HUES6 (cell line): ENCODE results near the gene AURKAIP1.
"Not testable (repeated sequence)": the region's sequence is repeated elsewhere in the genome, so short reads cannot be mapped to it uniquely, and the experiment has no call there.

Experiments
- H3K27ac ChIP-seq: 2 replicates; pipeline ENCODE4 v1.7.0; 2013; ENCODE audit warnings: low read depth, mild to moderate bottlenecking, low read length, inconsistent platforms
- H3K27me3 ChIP-seq: 2 replicates; pipeline ENCODE4 v1.6.1; 2013; ENCODE audit warnings: low read length; ENCODE audit not compliant: control insufficient read depth, insufficient read depth
- H3K36me3 ChIP-seq: 2 replicates; pipeline ENCODE4 v1.6.1; 2013; ENCODE audit warnings: low read length; ENCODE audit not compliant: control insufficient read depth, insufficient read depth
- H3K4me1 ChIP-seq: 2 replicates; pipeline ENCODE4 v1.6.1; 2013; ENCODE audit warnings: low read length; ENCODE audit not compliant: control insufficient read depth, insufficient read depth
- H3K4me3 ChIP-seq: 2 replicates; pipeline ENCODE4 v1.5.1; 2013; ENCODE audit warnings: low read depth, low read length
- H3K9ac ChIP-seq: one replicate; pipeline ENCODE4 v1.6.1; 2013; ENCODE audit warnings: mild to moderate bottlenecking, low read length
- H3K9me3 ChIP-seq: 2 replicates; pipeline ENCODE4 v1.6.1; 2013; ENCODE audit warnings: low read depth, low read length; ENCODE audit not compliant: control insufficient read depth, insufficient read depth

AURKAIP1 gene

DNA sequence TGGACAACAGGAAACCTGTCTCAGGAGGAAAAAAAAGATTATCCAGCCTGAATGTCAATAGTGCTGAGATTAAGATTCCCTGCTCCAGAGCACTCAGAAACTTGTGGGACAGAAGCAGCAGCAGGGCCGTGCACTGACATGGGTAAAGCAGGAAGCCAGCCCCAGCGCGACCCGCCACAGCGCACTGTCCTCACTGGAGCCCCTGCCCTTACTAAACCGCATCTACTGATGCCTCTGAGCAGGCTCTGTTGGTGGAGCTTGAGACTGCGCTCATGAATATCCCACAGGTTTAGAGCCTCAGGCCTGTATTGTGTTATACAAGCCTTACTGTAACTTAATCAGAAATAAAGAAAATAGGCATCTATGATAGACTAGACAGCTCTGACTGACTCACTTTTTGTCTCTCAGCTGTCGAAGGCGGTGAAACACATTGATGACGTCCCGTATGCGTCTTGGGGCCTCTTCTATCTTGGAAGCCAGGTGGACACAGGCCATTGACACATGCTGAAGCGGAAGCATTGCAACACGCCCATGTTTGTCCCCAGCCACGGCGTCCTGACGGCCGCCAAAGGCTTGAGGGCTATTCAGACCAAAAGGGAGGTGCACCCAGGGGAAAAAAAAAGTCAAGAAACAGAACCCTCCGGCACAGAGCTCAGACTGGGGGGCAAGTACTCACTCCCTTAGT lies 23.0 kb upstream of the AURKAIP1 start:
- Histone ChIP-seq H3K36me3 (peaks cover 79% of the 10 kb centered on the region), H3K4me3 (peak overlapping the region; percentile 99), H3K9me3 (no peaks in the 10 kb centered on the region)

DNA sequence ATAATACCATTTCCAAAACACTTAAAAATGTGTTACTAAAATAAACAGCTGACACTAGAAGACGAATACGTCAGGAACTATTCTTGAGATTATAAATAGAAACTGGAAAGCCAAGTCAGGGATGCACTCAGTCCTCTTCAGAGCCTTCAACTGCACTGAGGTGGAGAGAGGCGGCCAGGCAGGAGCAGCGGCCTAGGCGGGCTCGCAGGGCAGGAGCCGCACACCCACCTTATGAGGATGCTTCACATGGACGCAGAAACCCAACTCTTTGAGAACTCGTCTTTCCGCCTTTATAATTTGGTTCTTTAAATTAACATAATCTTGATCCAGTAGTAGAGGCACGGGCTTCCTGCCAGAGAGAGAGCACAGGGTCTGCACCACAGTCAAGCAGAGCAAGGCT lies 20.2 kb upstream of the AURKAIP1 start:
- no peaks in the 10 kb centered on the region for H3K27me3 ChIP-seq
- H3K27ac ChIP-seq: no peak overlapping the region
- peaks cover 8% of the 10 kb centered on the region for H3K4me1 ChIP-seq
- no peak overlapping the region for H3K4me3 ChIP-seq
- H3K36me3 ChIP-seq: peaks cover 79% of the 10 kb centered on the region
- no peaks in the 10 kb centered on the region for H3K9me3 ChIP-seq
- H3K9ac ChIP-seq: no peak overlapping the region

More for the DNA sequence above, 23.0 kb upstream of the AURKAIP1 start:
- Histone ChIP-seq H3K27me3 (no peaks in the 10 kb centered on the region), H3K9ac (peak overlapping the region; percentile 100), H3K4me1 (peaks cover 12% of the 10 kb centered on the region), H3K27ac (peak overlapping the region; percentile 92; the same call in 1 of the 2 replicates)

DNA sequence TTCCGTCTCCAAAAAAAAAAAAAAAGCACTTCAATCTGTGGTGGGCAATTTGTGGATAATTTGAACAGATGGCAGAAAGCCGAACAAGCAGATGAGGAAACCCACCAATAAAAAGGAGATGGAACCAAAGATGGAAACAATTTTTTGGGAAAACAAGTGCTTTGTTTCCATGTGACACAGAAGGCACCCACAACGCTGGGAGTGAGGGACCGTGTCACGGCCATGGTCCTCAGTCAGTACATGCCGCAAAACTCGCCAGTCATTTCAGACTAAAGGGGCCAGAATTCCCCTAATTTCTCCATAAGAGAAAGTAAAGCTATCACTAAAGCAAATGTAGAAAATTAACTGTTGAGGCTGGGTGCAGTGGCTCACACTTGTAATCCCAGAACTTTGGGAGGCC lies 19.1 kb upstream of the AURKAIP1 start:
- H3K27ac ChIP-seq: no peak overlapping the region
- H3K4me3 ChIP-seq: no peak overlapping the region
- no peak overlapping the region for H3K9ac ChIP-seq
- peaks cover 7% of the 10 kb centered on the region for H3K4me1 ChIP-seq
- no peaks in the 10 kb centered on the region for H3K9me3 ChIP-seq
- no peaks in the 10 kb centered on the region for H3K27me3 ChIP-seq
- H3K36me3 ChIP-seq: peaks cover 86% of the 10 kb centered on the region

DNA sequence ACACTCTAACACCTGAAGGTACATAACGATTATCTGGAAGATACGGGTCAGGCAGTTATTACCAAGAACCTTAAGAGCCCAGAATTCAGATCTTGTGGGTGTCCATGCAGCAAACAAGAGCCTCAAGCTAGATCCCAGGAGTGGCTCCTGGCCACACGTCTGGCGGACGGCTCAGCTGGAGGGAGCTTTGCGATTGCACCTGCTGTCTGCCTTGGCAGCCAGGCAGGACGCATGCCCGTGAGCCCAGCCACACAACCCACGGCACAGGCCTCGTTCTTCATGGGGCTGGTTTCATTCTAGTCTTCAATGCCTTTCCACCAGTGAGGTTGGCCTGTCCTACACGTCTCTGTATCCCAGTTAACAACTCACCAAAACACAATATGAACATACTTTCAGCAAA lies 18.4 kb upstream of the AURKAIP1 start:
- Histone ChIP-seq H3K4me1 (peaks cover 7% of the 10 kb centered on the region), H3K27me3 (no peaks in the 10 kb centered on the region), H3K9ac (no peak overlapping the region), H3K36me3 (peaks cover 93% of the 10 kb centered on the region), H3K9me3 (no peaks in the 10 kb centered on the region), H3K4me3 (no peak overlapping the region), H3K27ac (no peak overlapping the region)

DNA sequence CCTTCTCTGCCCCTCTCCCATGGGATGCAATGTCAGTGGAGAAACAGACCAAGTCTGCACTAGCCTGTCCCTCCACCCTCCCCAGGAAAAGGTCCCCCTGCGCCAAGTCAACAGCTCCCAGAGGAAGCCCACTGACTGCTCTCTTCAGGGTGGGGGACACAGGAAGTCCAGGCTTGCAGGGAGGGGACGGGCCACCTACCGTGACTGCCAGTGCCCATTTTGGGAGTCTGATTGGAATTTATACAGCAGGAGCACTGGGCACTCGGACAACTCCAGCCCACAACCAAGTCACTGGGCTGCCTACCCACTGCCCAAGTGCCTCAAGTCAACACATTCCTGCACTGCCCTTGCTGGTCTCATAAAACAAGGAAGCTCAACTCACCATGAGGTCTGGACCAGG lies 18.0 kb upstream of the AURKAIP1 start:
- no peak overlapping the region for H3K4me3 ChIP-seq
- H3K27ac ChIP-seq: no peak overlapping the region
- H3K4me1 ChIP-seq: peaks cover 3% of the 10 kb centered on the region
- no peaks in the 10 kb centered on the region for H3K9me3 ChIP-seq
- no peaks in the 10 kb centered on the region for H3K27me3 ChIP-seq
- H3K9ac ChIP-seq: no peak overlapping the region
- H3K36me3 ChIP-seq: peaks cover 93% of the 10 kb centered on the region

DNA sequence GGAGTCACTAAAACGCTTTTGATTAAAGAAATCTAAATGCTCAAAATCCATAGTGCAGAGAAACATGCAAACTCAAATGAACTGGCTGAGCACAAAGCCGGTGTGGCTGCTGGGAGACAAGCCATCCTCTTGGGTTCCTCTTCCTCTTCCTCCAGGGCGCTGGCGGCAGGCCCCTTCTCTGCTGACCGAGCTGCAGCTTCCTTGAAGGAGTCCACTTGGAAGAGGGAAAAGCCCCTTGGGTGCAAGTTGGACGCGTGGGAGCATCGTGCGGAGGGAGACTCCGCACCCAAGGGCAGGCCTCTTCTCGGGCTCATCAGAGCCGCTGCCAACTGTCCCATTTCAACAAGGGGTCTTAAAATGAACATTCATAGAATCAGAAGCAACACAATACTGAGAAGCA lies 16.2 kb upstream of the AURKAIP1 start:
- Histone ChIP-seq H3K36me3 (peaks cover 97% of the 10 kb centered on the region), H3K4me1 (no peaks in the 10 kb centered on the region)

DNA sequence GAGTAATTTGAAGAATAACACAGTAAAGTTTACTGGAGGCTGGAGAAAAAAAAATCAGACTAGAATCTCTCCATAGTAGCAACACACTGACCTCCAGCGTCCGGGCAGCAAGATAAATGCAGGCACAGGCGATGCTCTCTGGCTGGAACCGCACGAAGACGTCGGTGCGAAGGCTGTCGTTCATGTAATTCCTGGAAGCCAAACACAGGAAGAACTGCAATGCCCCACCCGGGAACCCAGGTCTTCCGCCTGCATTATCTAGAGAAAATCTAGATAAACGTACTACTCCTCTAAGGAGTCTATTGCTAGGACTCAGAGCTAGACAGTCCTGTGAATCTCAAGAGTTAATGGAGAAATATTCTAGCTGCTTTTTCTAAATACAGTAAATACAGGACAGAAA lies 15.7 kb upstream of the AURKAIP1 start:
- Histone ChIP-seq H3K27ac (no peak overlapping the region), H3K4me1 (no peaks in the 10 kb centered on the region), H3K9me3 (no peaks in the 10 kb centered on the region), H3K36me3 (peaks cover 99% of the 10 kb centered on the region), H3K9ac (no peak overlapping the region), H3K4me3 (no peak overlapping the region), H3K27me3 (no peaks in the 10 kb centered on the region)

More for the DNA sequence above, 16.2 kb upstream of the AURKAIP1 start:
- H3K4me3 ChIP-seq: no peak overlapping the region
- no peaks in the 10 kb centered on the region for H3K27me3 ChIP-seq
- no peak overlapping the region for H3K27ac ChIP-seq
- no peak overlapping the region for H3K9ac ChIP-seq
- H3K9me3 ChIP-seq: no peaks in the 10 kb centered on the region

DNA sequence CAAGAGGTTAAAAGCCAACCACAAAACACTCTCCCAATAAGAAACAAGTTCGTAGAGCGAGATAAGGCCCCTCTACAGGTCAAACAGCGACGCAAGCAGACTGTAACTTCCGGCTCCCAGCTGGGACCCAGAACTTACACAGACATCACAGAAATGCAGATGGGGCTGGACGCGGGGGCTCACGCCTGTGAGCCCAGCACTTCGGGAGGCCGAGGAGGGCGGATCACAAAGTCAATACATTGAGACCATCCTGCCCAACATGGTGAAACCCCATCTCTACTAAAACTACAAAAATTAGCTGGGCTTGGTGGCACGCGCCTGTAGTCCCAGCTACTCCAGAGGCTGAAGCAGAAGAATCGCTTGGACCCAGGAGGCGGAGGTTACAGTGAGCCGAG lies 13.1 kb upstream of the AURKAIP1 start:
- Histone ChIP-seq H3K9me3 (no peaks in the 10 kb centered on the region), H3K4me1 (no peaks in the 10 kb centered on the region), H3K9ac (no peak overlapping the region), H3K27ac (no peak overlapping the region), H3K27me3 (no peaks in the 10 kb centered on the region), H3K36me3 (peaks cover 82% of the 10 kb centered on the region), H3K4me3 (no peak overlapping the region)

DNA sequence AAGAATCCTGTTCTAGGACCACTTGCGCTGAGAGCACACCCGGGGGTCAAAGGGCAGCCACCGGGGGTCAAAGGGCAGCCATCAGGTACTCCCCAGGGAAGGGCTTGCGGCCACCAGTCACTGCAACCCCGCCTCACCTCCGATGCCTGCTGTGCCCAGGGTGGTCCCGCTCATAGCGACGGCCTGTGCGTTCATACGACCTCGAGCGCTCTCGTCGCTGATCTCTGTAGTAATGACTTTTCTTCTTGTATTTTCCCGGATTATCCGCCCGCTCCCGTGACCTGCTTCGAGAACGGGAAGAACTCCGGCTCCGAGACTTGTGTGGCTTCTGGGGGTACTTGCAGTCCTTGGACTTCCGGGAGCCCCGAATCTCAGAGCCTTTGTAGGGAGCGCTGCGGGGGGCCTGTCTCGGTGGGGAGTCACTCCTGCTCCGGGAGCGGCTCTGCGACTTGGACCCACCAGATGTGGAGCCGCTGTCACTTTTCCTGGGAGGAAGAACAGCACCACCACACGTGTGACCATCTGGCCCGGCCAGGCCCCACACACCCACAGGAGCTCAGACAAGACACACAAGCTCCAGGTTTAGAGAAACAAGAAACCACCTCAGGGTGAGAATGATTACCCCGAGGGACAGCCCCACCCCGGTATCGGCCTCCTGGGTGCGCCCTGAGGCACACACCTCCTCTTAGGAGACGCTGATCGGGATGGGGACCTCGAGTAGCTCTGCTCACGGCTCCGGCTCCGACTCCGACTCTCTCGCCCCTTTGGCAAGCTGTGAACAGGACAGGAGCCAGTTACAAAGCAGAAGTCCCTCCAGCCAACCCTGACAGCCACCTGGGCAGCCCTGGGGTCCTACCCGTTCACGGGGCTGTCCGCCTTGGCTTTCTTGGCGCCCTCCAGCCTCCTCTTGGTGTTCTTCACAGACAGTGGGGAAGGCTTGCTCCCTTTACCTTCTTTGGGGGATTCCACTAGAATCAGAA lies 12.4 kb upstream of the AURKAIP1 start:
- no peak overlapping the region for H3K9ac ChIP-seq
- no peak overlapping the region for H3K27ac ChIP-seq
- peaks cover 78% of the 10 kb centered on the region for H3K36me3 ChIP-seq
- no peak overlapping the region for H3K4me3 ChIP-seq
- no peaks in the 10 kb centered on the region for H3K27me3 ChIP-seq
- no peaks in the 10 kb centered on the region for H3K4me1 ChIP-seq
- H3K9me3 ChIP-seq: no peaks in the 10 kb centered on the region

DNA sequence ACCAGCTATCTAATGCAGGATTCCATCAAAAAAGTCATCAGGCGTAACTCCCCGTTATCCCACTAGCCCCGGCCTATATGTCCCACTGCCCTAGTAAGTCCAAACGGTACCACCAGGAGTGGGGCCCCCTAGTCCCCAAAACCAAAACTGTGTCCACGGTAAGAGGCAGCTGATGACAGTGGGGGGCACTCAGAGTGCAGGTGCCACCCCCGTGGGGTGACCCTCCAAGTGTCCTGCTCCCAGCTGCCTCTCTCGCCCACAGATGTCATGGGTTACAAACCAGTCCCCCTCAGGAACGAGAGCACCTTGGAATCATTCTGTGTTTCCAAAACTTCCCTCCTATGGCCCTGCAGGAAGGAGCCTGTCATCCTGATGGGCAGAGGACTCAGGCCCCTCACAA lies 10.9 kb upstream of the AURKAIP1 start:
- Histone ChIP-seq H3K36me3 (peaks cover 64% of the 10 kb centered on the region), H3K27ac (no peak overlapping the region), H3K4me1 (no peaks in the 10 kb centered on the region), H3K9me3 (no peaks in the 10 kb centered on the region), H3K27me3 (no peaks in the 10 kb centered on the region), H3K9ac (no peak overlapping the region), H3K4me3 (no peak overlapping the region)

DNA sequence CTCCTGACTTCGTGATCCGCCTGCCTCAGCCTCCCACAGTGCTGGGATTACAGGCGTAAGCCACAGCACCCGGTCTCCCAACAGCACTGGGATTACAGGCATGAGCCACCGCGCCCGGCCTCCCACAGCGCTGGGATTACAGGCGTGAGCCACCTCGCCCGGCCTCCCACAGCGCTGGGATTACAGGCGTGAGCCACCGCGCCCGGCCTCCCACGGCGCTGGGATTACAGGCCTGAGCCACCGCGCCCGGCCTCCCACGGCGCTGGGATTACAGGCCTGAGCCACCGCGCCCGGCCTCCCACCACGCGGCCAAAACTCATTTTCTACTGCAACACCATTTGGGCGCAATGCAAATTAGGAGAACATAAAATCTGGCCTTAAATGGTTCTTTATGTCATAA lies 10.3 kb upstream of the AURKAIP1 start:
- not testable (repeated sequence) for H3K27ac ChIP-seq, H3K9ac ChIP-seq, H3K4me1 ChIP-seq, H3K4me3 ChIP-seq, H3K9me3 ChIP-seq, H3K27me3 ChIP-seq
- peaks cover 58% of the 10 kb centered on the region for H3K36me3 ChIP-seq
